GM12878 (cell line): ENCODE measurements around the gene WBP11.

Experiments
- EP300 ChIP-seq, 2 experiments: fragments of 150-350 bp in 1 of 2; IDR thresholded peaks; 2 replicates each; pipeline ENCODE4 v1.6.1; 2011 to 2012; ENCODE audit warnings: low read depth in 2 of 2, low read length in 2 of 2, borderline replicate concordance in 1 of 2, improper control_type of control experiment in 1 of 2, inconsistent platforms in 1 of 2; ENCODE audit not compliant: control insufficient read depth in 1 of 2
- JUNB ChIP-seq: IDR thresholded peaks from 2 replicates; pipeline ENCODE4 v1.6.1; 2016; ENCODE audit warnings: antibody characterized with exemption, mild to moderate bottlenecking
- JUND ChIP-seq: IDR thresholded peaks from 2 replicates; pipeline ENCODE4 v1.6.1; 2012; ENCODE audit warnings: low read depth, mild to moderate bottlenecking, low read length, improper control_type of control experiment, moderate library complexity
- NR2C2 ChIP-seq: IDR thresholded peaks from 2 replicates; pipeline ENCODE4 v1.6.1; 2011; ENCODE audit warnings: borderline replicate concordance, low read depth; ENCODE audit not compliant: control insufficient read depth, insufficient read length
- PAX8 ChIP-seq: fragments of 450-650 bp; IDR thresholded peaks from 2 replicates; pipeline ENCODE4 v1.6.1; 2017; ENCODE audit warnings: mild to moderate bottlenecking, moderate library complexity
- POLR2A ChIP-seq: IDR thresholded peaks from 2 replicates; pipeline ENCODE4 v1.6.1; 2011; ENCODE audit warnings: low read depth, mild to moderate bottlenecking, low read length
- RBBP5 ChIP-seq: fragments of 200-600 bp; sonication (generic); conservative IDR thresholded peaks from 2 replicates; pipeline ENCODE4 v1.6.1; 2016
- RCOR1 ChIP-seq: conservative IDR thresholded peaks from 2 replicates; pipeline ENCODE4 v1.6.1; 2012; ENCODE audit warnings: low read depth, low read length, improper control_type of control experiment
- SIN3A ChIP-seq: IDR thresholded peaks from 2 replicates; pipeline ENCODE4 v1.6.1; 2012; ENCODE audit warnings: low read depth, low read length, improper control_type of control experiment
- SMARCA5 ChIP-seq: fragments of 450-650 bp; IDR thresholded peaks from 2 replicates; pipeline ENCODE4 v1.6.1; 2017; ENCODE audit warnings: mild to moderate bottlenecking
- TCF7 ChIP-seq: IDR thresholded peaks from 2 replicates; pipeline ENCODE4 v1.6.1; 2014; ENCODE audit warnings: antibody characterized with exemption, borderline replicate concordance
- ZBED1 ChIP-seq: IDR thresholded peaks from 2 replicates; pipeline ENCODE4 v1.6.1; 2016; ENCODE audit warnings: borderline replicate concordance
- TF ChIP-seq, protein P1 (sequence below), 3 experiments: IDR thresholded peaks in 2 of 3; conservative IDR thresholded peaks in 1 of 3; 2 replicates each; pipeline ENCODE4 v1.5.1; 2011; ENCODE audit warnings: low read depth in 3 of 3, low read length in 3 of 3, mild to moderate bottlenecking in 3 of 3, control low read depth in 2 of 3, moderate library complexity in 2 of 3, inconsistent platforms in 1 of 3, mixed read lengths in 1 of 3; ENCODE audit not compliant: control insufficient read depth in 2 of 3, insufficient read depth in 1 of 3; ENCODE audit errors: extremely low read depth in 1 of 3
- TF ChIP-seq, protein P2 (sequence below): IDR thresholded peaks from 2 replicates; pipeline ENCODE4 v1.6.1; 2012; ENCODE audit warnings: low read depth, low read length, improper control_type of control experiment

GRCh38 chr12:14768823-14769405 lies 34.4 kb downstream of the WBP11 start:
- TF ChIP-seq ZBED1 (no peak), SMARCA5 (0 out of 2 replicates have a peak, but pooled peaks have one; percentile 8), PAX8 (no peak), RCOR1 (no peak), EP300 (IDR thresholded peaks at IDR 0.05; ENCODE audit: borderline replicate concordance in 1 of 2, control insufficient read depth in 1 of 2, low read depth in 2 of 2, low read length in 2 of 2) (no peak), JUND (no peak), NR2C2 (no peak), POLR2A (no peak), RBBP5 (no peak), TCF7 (no peak), SIN3A (no peak), JUNB (no peak)
- TF ChIP-seq, protein P1, sequence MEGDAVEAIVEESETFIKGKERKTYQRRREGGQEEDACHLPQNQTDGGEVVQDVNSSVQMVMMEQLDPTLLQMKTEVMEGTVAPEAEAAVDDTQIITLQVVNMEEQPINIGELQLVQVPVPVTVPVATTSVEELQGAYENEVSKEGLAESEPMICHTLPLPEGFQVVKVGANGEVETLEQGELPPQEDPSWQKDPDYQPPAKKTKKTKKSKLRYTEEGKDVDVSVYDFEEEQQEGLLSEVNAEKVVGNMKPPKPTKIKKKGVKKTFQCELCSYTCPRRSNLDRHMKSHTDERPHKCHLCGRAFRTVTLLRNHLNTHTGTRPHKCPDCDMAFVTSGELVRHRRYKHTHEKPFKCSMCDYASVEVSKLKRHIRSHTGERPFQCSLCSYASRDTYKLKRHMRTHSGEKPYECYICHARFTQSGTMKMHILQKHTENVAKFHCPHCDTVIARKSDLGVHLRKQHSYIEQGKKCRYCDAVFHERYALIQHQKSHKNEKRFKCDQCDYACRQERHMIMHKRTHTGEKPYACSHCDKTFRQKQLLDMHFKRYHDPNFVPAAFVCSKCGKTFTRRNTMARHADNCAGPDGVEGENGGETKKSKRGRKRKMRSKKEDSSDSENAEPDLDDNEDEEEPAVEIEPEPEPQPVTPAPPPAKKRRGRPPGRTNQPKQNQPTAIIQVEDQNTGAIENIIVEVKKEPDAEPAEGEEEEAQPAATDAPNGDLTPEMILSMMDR (IDR thresholded peaks at IDR 0.05 in 2 of 3, conservative IDR thresholded peaks at IDR 0.05 in 1 of 3; ENCODE audit: control insufficient read depth in 2 of 3, extremely low read depth in 1 of 3, insufficient read depth in 1 of 3, low read depth in 3 of 3, low read length in 3 of 3): no peak
- TF ChIP-seq, protein P2, sequence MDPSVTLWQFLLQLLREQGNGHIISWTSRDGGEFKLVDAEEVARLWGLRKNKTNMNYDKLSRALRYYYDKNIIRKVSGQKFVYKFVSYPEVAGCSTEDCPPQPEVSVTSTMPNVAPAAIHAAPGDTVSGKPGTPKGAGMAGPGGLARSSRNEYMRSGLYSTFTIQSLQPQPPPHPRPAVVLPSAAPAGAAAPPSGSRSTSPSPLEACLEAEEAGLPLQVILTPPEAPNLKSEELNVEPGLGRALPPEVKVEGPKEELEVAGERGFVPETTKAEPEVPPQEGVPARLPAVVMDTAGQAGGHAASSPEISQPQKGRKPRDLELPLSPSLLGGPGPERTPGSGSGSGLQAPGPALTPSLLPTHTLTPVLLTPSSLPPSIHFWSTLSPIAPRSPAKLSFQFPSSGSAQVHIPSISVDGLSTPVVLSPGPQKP: no peak
